SK-N-SH (cell line): Measurements from ENCODE around the gene MTNR1A. TPM values are rescaled to one million over a fixed set of nuclear protein-coding genes. Genes with fewer than 3 reads are reported as not detected.
A peak's percentile ranks its signal among the peaks of the same experiment; 100 is the strongest.

ENCODE experiments used
- CTCF ChIA-PET: fragments of 300-600, 350-600 bp; formaldehyde crosslinking; extraction: SDS; loops from one replicate; lab custom pipeline; 2021; lab: Yijun Ruan, JAX
- POLR2A ChIA-PET: fragments of 350-600 bp; sonication (Branson Sonifier 250); formaldehyde crosslinking; extraction: SDS; loops from one replicate; lab custom pipeline; 2020; ENCODE audit warnings: antibody characterized with exemption, inconsistent platforms; lab: Yijun Ruan, JAX
- DNase-seq: peaks from one replicate; pipeline ENCODE4 v3.0.0; 2012
- H2AFZ ChIP-seq: fragments of 200-600 bp; sonication (generic); 2 replicates; pipeline ENCODE4 v1.8.1; 2016; ENCODE audit warnings: antibody characterized with exemption, mild to moderate bottlenecking, low read depth
- H3F3A ChIP-seq: fragments of 200-600 bp; sonication (generic); replicated peaks from 2 replicates; pipeline ENCODE3; 2016; ENCODE audit warnings: antibody characterized with exemption, mild to moderate bottlenecking; ENCODE audit not compliant: insufficient read depth
- H3K27ac ChIP-seq, 2 experiments: fragments of 200-500 bp in 1 of 2; fragments of 200-600 bp in 1 of 2; sonication (Bioruptor generic) in 1 of 2; sonication (generic), shearing (Covaris generic) in 1 of 2; 2 replicates each; pipeline versions ENCODE4 v1.5.1 to v1.6.1; 2014 to 2016; ENCODE audit warnings: low read depth in 2 of 2, inconsistent platforms in 1 of 2, low read length in 1 of 2, mild to moderate bottlenecking in 1 of 2, mixed read lengths in 1 of 2
- H3K27me3 ChIP-seq: fragments of 200-600 bp; sonication (generic), shearing (Covaris generic); 2 replicates; pipeline ENCODE4 v1.6.1; 2016; ENCODE audit warnings: mixed run types; ENCODE audit not compliant: insufficient read depth
- H3K36me3 ChIP-seq, 2 experiments: fragments of 200-500 bp in 1 of 2; fragments of 200-600 bp in 1 of 2; sonication (Bioruptor generic) in 1 of 2; sonication (generic) in 1 of 2; replicated peaks in 1 of 2; 2 replicates each; pipeline versions ENCODE3 to v1.5.1; 2014 to 2016; ENCODE audit warnings: low read length in 1 of 2, mild to moderate bottlenecking in 1 of 2; ENCODE audit not compliant: insufficient read depth in 2 of 2, control insufficient read depth in 1 of 2
- H3K4me1 ChIP-seq, 2 experiments: fragments of 200-500 bp in 1 of 2; fragments of 200-600 bp in 1 of 2; sonication (Bioruptor generic) in 1 of 2; sonication (generic), shearing (Covaris generic) in 1 of 2; 2 replicates each; pipeline versions ENCODE4 v1.5.1 to v1.6.1; 2014 to 2016; ENCODE audit warnings: low read depth in 1 of 2, low read length in 1 of 2, mixed run types in 1 of 2; ENCODE audit not compliant: insufficient read depth in 2 of 2, control insufficient read depth in 1 of 2
- H3K4me2 ChIP-seq: fragments of 200-600 bp; sonication (generic), shearing (Covaris generic); 2 replicates; pipeline ENCODE4 v1.6.1; 2017; ENCODE audit warnings: mixed run types
- H3K4me3 ChIP-seq, 2 experiments: fragments of 200-500 bp in 1 of 2; fragments of 200-600 bp in 1 of 2; sonication (Bioruptor generic) in 1 of 2; sonication (generic), shearing (Covaris generic) in 1 of 2; 2 replicates each; pipeline versions ENCODE4 v1.5.1 to v1.8.1; 2014 to 2016; ENCODE audit warnings: low read depth in 2 of 2, inconsistent platforms in 1 of 2, low read length in 1 of 2, mild to moderate bottlenecking in 1 of 2, mixed read lengths in 1 of 2, moderate library complexity in 1 of 2
- H3K79me2 ChIP-seq: fragments of 200-600 bp; sonication (generic); 2 replicates; pipeline ENCODE4 v1.8.1; 2017; ENCODE audit warnings: mild to moderate bottlenecking; ENCODE audit not compliant: insufficient read depth
- H3K9ac ChIP-seq: fragments of 200-600 bp; sonication (generic); 2 replicates; pipeline ENCODE4 v1.6.1; 2017; ENCODE audit warnings: mixed run types
- H3K9me2 ChIP-seq: fragments of 200-600 bp; sonication (generic); 2 replicates; pipeline ENCODE4 v1.6.1; 2017; ENCODE audit warnings: mixed run types
- H3K9me3 ChIP-seq: fragments of 200-600 bp; sonication (generic); 2 replicates; pipeline ENCODE4 v1.6.1; 2017; ENCODE audit warnings: mixed run types, mild to moderate bottlenecking, moderate library complexity
- H4K20me1 ChIP-seq: fragments of 200-600 bp; sonication (generic); 2 replicates; pipeline ENCODE4 v1.6.1; 2017; ENCODE audit warnings: mild to moderate bottlenecking, mixed run types; ENCODE audit not compliant: insufficient read depth
- EZH2phosphoT487 ChIP-seq: fragments of 200-600 bp; sonication (generic); IDR thresholded peaks from 2 replicates; pipeline ENCODE4 v1.6.1; 2017; ENCODE audit warnings: low read depth, mixed run types, mild to moderate bottlenecking, antibody characterized with exemption, moderate library complexity, borderline replicate concordance
- MXI1 ChIP-seq: IDR thresholded peaks from 2 replicates; pipeline ENCODE4 v1.6.1; 2012; ENCODE audit warnings: mild to moderate bottlenecking, low read depth, low read length, improper control_type of control experiment
- POLR2AphosphoS5 ChIP-seq: IDR thresholded peaks from 2 replicates; pipeline ENCODE4 v1.6.1; 2012; ENCODE audit warnings: low read depth, low read length
- RAD21 ChIP-seq: IDR thresholded peaks from 2 replicates; pipeline ENCODE4 v1.6.1; 2012; ENCODE audit warnings: mild to moderate bottlenecking, low read length
- SMC3 ChIP-seq: IDR thresholded peaks from 2 replicates; pipeline ENCODE4 v1.6.1; 2012; ENCODE audit warnings: low read depth, low read length, improper control_type of control experiment
- TCF12 ChIP-seq: IDR thresholded peaks from 2 replicates; pipeline ENCODE4 v1.4.0; 2012
- TEAD4 ChIP-seq: IDR thresholded peaks from 2 replicates; pipeline ENCODE4 v1.4.0; 2012; ENCODE audit warnings: mild to moderate bottlenecking, borderline replicate concordance; ENCODE audit not compliant: insufficient read depth
- WGBS: methylation state at CpG from one replicate; pipeline ENCODE4 v1.1.6; 2017; ENCODE audit warnings: low lambda C conversion rate; 5-methylcytosine and 5-hydroxymethylcytosine counted together
- polyA plus RNA-seq, 3 experiments: library from polyadenylated mRNA; depleted of rRNA; stranded (reverse); fragments of >200 nt; gene quantifications; 2 replicates each; pipeline ENCODE4 v1.2.3, GENCODE V29; 2012
- TF ChIP-seq, protein P1 (sequence below): fragments of 200-600 bp; sonication (generic); IDR thresholded peaks from 2 replicates; pipeline ENCODE4 v1.6.1; 2017; ENCODE audit warnings: antibody characterized with exemption, mild to moderate bottlenecking, moderate library complexity
- TF ChIP-seq, protein P2 (sequence below): fragments of 150-350 bp; IDR thresholded peaks from 2 replicates; pipeline ENCODE4 v1.6.1; 2017; ENCODE audit warnings: antibody characterized with exemption, low read length, low read depth, borderline replicate concordance
- TF ChIP-seq, protein P3 (sequence below): IDR thresholded peaks from 2 replicates; pipeline ENCODE4 v1.4.0; 2012; ENCODE audit warnings: low read depth, borderline replicate concordance

MTNR1A gene
- polyA plus RNA-seq, 1 of the 3 experiments (the other 2 are of a cell fraction): not detected

DNA sequence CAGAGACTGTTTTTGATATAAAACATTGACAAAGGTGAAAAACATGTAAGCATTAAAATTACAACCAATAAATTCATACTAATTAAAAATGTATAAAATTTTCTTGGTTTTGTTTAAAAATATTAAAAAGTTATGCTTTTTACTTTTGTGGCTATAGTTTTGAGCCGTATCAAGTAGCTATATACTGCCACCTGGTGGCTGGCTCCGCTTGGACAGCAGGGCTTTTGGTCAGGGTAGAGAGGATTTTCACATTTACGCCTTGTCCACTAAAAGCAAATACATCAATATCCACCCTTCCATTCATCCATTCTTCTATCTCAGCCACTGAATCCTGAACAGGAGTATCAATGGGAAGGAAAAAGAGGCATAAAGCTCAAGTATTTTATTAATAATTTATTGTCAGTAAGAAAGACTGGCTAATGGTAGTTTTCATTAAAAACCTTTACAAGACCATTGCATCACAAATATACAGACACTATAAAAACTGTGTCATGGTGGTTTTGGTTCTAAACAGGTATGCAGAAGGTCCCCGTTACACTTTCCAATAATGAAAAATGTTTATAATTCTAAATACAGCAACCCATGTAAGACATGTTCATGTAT is 32.1 kb upstream of the MTNR1A start:
- Histone ChIP-seq H4K20me1 (no peaks in the 10 kb centered on the region), H3K27ac (no peak overlapping the region), H3K4me3 (no peak overlapping the region; a peak in 1 of 4 replicates)
- peak; percentile 62 for DNase-seq
- peak; percentile 75 for TF ChIP-seq RAD21
- peak; percentile 72 for TF ChIP-seq SMC3
- TF ChIP-seq, protein P1, sequence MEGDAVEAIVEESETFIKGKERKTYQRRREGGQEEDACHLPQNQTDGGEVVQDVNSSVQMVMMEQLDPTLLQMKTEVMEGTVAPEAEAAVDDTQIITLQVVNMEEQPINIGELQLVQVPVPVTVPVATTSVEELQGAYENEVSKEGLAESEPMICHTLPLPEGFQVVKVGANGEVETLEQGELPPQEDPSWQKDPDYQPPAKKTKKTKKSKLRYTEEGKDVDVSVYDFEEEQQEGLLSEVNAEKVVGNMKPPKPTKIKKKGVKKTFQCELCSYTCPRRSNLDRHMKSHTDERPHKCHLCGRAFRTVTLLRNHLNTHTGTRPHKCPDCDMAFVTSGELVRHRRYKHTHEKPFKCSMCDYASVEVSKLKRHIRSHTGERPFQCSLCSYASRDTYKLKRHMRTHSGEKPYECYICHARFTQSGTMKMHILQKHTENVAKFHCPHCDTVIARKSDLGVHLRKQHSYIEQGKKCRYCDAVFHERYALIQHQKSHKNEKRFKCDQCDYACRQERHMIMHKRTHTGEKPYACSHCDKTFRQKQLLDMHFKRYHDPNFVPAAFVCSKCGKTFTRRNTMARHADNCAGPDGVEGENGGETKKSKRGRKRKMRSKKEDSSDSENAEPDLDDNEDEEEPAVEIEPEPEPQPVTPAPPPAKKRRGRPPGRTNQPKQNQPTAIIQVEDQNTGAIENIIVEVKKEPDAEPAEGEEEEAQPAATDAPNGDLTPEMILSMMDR: peak; percentile 89
- no peak for TF ChIP-seq MXI1
- TF ChIP-seq, all 33 proteins: peak for 3
- Histone ChIP-seq H3K9me3 (no peaks in the 10 kb centered on the region), H3K4me2 (no peak overlapping the region), H3K79me2 (no peaks in the 10 kb centered on the region; the same call in 1 of the 2 replicates), H3K4me1 (no peaks in the 10 kb centered on the region), H3K9me2 (no peaks in the 10 kb centered on the region), H2AFZ (no peak overlapping the region), H3K9ac (no peak overlapping the region), H3K36me3 (peaks cover 6 to 16% of the 10 kb centered on the region in 2 experiments), H3F3A (no peaks in the 10 kb centered on the region), H3K27me3 (no peaks in the 10 kb centered on the region; the same call in 1 of the 2 replicates)
- WGBS: 15% methylated on average over 4 of the region's 4 CpGs
- POLR2A ChIA-PET: no interaction called here
- CTCF ChIA-PET: interaction anchor here (0.6 to 8.0 kb wide), 38 partner anchors 8 to 519 kb away, joined by 3 to 97 read pairs (median 4); partner anchors contain the start of gene TLR3

DNA sequence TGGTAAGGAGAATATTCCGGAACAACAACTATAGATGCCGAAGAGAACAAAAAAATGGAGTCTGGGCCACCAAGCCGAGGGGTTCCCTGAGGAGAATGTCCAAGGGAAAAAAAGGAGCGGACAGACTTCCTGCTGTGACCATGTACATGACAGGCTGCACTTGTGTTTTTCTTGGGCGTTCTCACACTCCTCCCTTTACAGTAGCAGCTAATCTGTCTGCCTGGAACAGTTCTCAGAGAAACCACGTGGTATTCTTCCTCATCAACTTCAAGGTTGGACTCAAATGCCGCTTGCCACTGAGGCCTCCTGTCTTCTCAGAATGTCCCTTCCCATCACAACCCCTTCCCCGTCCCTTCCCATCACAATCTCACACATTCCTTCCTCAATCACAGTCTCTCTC is 30.8 kb upstream of the MTNR1A start:
- H3F3A ChIP-seq: no peaks in the 10 kb centered on the region
- CTCF ChIA-PET: interaction anchor here (1.1 to 8.0 kb wide), 3 partner anchors 11 to 288 kb away, joined by 4 to 97 read pairs (median 6); no protein-coding TSS in a partner anchor
- TF ChIP-seq TEAD4 (no peak), POLR2AphosphoS5 (no peak), TCF12 (no peak), EZH2phosphoT487 (no peak), MXI1 (no peak)
- TF ChIP-seq, protein P2, sequence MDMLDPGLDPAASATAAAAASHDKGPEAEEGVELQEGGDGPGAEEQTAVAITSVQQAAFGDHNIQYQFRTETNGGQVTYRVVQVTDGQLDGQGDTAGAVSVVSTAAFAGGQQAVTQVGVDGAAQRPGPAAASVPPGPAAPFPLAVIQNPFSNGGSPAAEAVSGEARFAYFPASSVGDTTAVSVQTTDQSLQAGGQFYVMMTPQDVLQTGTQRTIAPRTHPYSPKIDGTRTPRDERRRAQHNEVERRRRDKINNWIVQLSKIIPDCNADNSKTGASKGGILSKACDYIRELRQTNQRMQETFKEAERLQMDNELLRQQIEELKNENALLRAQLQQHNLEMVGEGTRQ: no peak
- TF ChIP-seq, protein P3, sequence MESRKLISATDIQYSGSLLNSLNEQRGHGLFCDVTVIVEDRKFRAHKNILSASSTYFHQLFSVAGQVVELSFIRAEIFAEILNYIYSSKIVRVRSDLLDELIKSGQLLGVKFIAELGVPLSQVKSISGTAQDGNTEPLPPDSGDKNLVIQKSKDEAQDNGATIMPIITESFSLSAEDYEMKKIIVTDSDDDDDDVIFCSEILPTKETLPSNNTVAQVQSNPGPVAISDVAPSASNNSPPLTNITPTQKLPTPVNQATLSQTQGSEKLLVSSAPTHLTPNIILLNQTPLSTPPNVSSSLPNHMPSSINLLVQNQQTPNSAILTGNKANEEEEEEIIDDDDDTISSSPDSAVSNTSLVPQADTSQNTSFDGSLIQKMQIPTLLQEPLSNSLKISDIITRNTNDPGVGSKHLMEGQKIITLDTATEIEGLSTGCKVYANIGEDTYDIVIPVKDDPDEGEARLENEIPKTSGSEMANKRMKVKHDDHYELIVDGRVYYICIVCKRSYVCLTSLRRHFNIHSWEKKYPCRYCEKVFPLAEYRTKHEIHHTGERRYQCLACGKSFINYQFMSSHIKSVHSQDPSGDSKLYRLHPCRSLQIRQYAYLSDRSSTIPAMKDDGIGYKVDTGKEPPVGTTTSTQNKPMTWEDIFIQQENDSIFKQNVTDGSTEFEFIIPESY: no peak
- TF ChIP-seq, all 33 proteins: peak for 0
- no peak for DNase-seq
- 48% methylated on average over 8 of the region's 8 CpGs for WGBS
- no peak overlapping the region for H3K4me2 ChIP-seq
- H3K4me3 ChIP-seq: no peak overlapping the region
- no peaks in the 10 kb centered on the region for H3K4me1 ChIP-seq
- no peak overlapping the region for H2AFZ ChIP-seq
- H4K20me1 ChIP-seq: no peaks in the 10 kb centered on the region
- no peaks in the 10 kb centered on the region for H3K9me2 ChIP-seq
- peaks cover 6 to 16% of the 10 kb centered on the region in 2 experiments for H3K36me3 ChIP-seq
- no peaks in the 10 kb centered on the region; the same call in 1 of the 2 replicates for H3K27me3 ChIP-seq
- no peaks in the 10 kb centered on the region for H3K9me3 ChIP-seq
- no peaks in the 10 kb centered on the region; the same call in 1 of the 2 replicates for H3K79me2 ChIP-seq
- no peak overlapping the region for H3K27ac ChIP-seq
- H3K9ac ChIP-seq: no peak overlapping the region
- POLR2A ChIA-PET: no interaction called here
